Gastrocnemius medialis (tissue), 4 donors: ENCODE results near the gene GGPS1.
"Not testable (repeated sequence)": the region's sequence is repeated elsewhere in the genome, so short reads cannot be mapped to it uniquely, and the experiment has no call there.

Source experiments
- POLR2A ChIP-seq, 2 donors: fragments of 450-650 bp; IDR thresholded peaks; one replicate each; pipeline ENCODE4 v1.6.1; 2017; ENCODE audit warnings: antibody characterized with exemption in 2 of 2, mild to moderate bottlenecking in 2 of 2, moderate library complexity in 2 of 2
- TF ChIP-seq, protein P1 (sequence below), 5 experiments: fragments of 450-650 bp in 3 of 5; fragments of 200-600 bp in 2 of 5; sonication (generic) in 2 of 5; IDR thresholded peaks in 4 of 5; conservative IDR thresholded peaks in 1 of 5; 1 replicate in 4 of 5; 2 replicates in 1 of 5; pipeline ENCODE4 v1.5.1; 2016 to 2019; ENCODE audit warnings: antibody characterized with exemption in 5 of 5, mild to moderate bottlenecking in 3 of 5, moderate library complexity in 3 of 5

DNA sequence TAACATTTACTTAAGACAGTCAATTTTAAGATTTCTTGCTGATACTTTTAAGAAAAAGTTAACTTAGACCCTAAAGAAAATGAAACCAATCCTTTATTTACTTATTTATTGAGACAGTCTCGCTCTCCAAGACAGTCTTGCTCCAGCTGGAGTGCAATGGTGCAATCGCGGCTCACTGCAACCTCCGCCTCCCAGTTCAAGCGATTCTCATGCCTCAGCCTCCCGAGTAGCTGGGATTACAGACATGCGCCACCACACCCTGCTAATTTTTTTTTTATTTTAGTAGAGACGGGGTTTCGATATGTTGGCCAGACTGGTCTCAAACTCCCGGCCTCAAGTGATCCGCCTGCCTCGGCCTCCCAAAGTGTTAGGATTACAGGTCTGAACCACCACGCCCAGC lies 44.7 kb upstream of the GGPS1 start:
- TF ChIP-seq, protein P1, sequence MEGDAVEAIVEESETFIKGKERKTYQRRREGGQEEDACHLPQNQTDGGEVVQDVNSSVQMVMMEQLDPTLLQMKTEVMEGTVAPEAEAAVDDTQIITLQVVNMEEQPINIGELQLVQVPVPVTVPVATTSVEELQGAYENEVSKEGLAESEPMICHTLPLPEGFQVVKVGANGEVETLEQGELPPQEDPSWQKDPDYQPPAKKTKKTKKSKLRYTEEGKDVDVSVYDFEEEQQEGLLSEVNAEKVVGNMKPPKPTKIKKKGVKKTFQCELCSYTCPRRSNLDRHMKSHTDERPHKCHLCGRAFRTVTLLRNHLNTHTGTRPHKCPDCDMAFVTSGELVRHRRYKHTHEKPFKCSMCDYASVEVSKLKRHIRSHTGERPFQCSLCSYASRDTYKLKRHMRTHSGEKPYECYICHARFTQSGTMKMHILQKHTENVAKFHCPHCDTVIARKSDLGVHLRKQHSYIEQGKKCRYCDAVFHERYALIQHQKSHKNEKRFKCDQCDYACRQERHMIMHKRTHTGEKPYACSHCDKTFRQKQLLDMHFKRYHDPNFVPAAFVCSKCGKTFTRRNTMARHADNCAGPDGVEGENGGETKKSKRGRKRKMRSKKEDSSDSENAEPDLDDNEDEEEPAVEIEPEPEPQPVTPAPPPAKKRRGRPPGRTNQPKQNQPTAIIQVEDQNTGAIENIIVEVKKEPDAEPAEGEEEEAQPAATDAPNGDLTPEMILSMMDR (IDR thresholded peaks at IDR 0.05 in 4 of 5, conservative IDR thresholded peaks at IDR 0.05 in 1 of 5), result not testable (repeated sequence)
- TF ChIP-seq POLR2A (IDR thresholded peaks at IDR 0.05), result not testable (repeated sequence)
